ENCODE measurements around the gene IRAG1. TPM values are rescaled to one million over a fixed set of nuclear protein-coding genes. Genes with fewer than 3 reads are reported as not detected.

Gene IRAG1
- total RNA-seq, 2 experiments from 2014 or later: not detected

DNA sequence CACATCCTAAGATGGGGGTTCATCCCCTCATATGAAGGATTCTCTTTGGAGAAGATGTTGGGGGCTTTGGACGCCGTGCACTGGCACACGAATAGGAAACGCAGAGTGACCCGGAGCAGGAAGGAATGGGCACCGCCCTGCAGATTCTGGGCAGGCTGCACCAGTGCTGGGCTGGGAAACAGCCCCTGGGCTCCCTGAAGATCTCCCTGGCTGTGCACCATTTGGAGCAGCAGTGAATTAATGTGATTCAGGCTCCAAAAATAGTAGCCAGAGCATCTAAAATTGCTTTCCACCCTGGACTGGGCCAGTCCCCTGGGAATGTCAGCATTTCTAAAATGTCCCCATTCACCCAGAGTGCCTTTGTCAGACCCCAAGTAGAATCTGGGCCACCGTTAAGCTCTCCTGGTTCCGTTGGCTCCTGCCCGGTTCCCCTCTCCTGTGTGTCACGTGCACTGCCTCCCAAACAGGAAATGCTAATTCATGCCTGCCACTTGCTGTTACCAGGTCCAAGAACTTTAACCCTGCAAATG lies 18.6 kb downstream of the IRAG1 start:
- no peaks in the 10 kb centered on the region for H4K20me1 ChIP-seq (ENCODE audit: insufficient read depth, low read length)
- H2AFZ ChIP-seq (ENCODE audit: low read length): no peak overlapping the region
- no peak for DNase-seq (ENCODE audit: low spot score)
- no peak overlapping the region for H3K4me2 ChIP-seq (ENCODE audit: low read length)
- ChIA-PET POLR2A (no interaction called here), CTCF (ENCODE audit: unreplicated experiment) (no interaction called here)
- intact Hi-C loops (cut with micrococcal nuclease; ENCODE audit: unreplicated experiment): no loop called here
- no peak for TF ChIP-seq EZH2phosphoT487 (IDR thresholded peaks at IDR 0.05; ENCODE audit: borderline replicate concordance, low read depth, low read length)
- TF ChIP-seq, protein P1, sequence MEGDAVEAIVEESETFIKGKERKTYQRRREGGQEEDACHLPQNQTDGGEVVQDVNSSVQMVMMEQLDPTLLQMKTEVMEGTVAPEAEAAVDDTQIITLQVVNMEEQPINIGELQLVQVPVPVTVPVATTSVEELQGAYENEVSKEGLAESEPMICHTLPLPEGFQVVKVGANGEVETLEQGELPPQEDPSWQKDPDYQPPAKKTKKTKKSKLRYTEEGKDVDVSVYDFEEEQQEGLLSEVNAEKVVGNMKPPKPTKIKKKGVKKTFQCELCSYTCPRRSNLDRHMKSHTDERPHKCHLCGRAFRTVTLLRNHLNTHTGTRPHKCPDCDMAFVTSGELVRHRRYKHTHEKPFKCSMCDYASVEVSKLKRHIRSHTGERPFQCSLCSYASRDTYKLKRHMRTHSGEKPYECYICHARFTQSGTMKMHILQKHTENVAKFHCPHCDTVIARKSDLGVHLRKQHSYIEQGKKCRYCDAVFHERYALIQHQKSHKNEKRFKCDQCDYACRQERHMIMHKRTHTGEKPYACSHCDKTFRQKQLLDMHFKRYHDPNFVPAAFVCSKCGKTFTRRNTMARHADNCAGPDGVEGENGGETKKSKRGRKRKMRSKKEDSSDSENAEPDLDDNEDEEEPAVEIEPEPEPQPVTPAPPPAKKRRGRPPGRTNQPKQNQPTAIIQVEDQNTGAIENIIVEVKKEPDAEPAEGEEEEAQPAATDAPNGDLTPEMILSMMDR (conservative IDR thresholded peaks at IDR 0.05; ENCODE audit: low read length): no peak
- no peaks in the 10 kb centered on the region for H3K4me1 ChIP-seq (ENCODE audit: insufficient read depth, low read length, poor library complexity, severe bottlenecking)
- no peak overlapping the region for H3K27ac ChIP-seq (ENCODE audit: low read depth, low read length, poor library complexity, severe bottlenecking)
- H3K79me2 ChIP-seq (ENCODE audit: insufficient read depth, low read depth, low read length): no peaks in the 10 kb centered on the region
- no peaks in the 10 kb centered on the region for H3K9me3 ChIP-seq (ENCODE audit: low read length)
- no peaks in the 10 kb centered on the region for H3K9me2 ChIP-seq (ENCODE audit: insufficient read depth, low read length)
- no peaks in the 10 kb centered on the region for H3K36me3 ChIP-seq (ENCODE audit: insufficient read depth, low read length)
- H3K4me3 ChIP-seq (ENCODE audit: low read depth, low read length, poor library complexity, severe bottlenecking): no peak overlapping the region
- BruUV-seq (replicated peaks): no TSS peak

DNA sequence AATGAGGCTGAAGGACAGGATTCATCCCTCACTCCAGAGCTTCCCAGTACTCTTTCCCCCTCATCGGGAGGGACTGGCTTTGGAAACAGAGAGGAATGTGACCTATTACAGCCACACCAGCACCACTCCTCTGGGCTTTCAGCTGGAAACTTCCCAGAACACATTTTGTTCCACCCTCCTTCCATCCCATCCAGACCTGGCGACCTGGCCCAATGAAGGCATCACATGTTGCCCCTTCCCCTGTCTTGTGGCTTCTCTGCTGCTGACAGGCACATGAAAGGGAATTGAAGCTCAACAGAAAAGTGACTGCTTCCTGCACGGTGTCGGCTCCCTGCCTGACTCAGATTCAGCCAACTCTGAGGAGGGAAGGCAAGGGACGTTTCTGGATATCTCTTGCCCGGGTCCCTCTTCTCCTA lies 19.1 kb downstream of the IRAG1 start:
- no peak overlapping the region for H2AFZ ChIP-seq (ENCODE audit: low read length)

GRCh38 chr11:10673501-10674062 lies 20.0 kb downstream of the IRAG1 start:
- DNase-seq (ENCODE audit: low spot score): no peak
- no peaks in the 10 kb centered on the region for H4K20me1 ChIP-seq (ENCODE audit: insufficient read depth, low read length)
- no peaks in the 10 kb centered on the region for H3K36me3 ChIP-seq (ENCODE audit: insufficient read depth, low read length)
- intact Hi-C loops (cut with micrococcal nuclease; ENCODE audit: unreplicated experiment): no loop called here
- no peaks in the 10 kb centered on the region for H3K4me1 ChIP-seq (ENCODE audit: insufficient read depth, low read length, poor library complexity, severe bottlenecking)
- CTCF ChIA-PET (ENCODE audit: unreplicated experiment): no interaction called here
- H3K79me2 ChIP-seq (ENCODE audit: insufficient read depth, low read depth, low read length): no peaks in the 10 kb centered on the region
- H2AFZ ChIP-seq (ENCODE audit: low read length): no peak overlapping the region
- POLR2A ChIA-PET: interaction anchor here (0.6 to 0.7 kb wide), 2 partner anchors 63 to 95 kb away, joined by 3 read pairs; no protein-coding TSS in a partner anchor
- TF ChIP-seq, protein P1 (conservative IDR thresholded peaks at IDR 0.05; ENCODE audit: low read length): no peak
- TF ChIP-seq EZH2phosphoT487 (IDR thresholded peaks at IDR 0.05; ENCODE audit: borderline replicate concordance, low read depth, low read length): no peak
- H3K4me2 ChIP-seq (ENCODE audit: low read length): no peak overlapping the region
- no TSS peak for BruUV-seq (replicated peaks)
- H3K4me3 ChIP-seq (ENCODE audit: low read depth, low read length, poor library complexity, severe bottlenecking): no peak overlapping the region
- H3K9me3 ChIP-seq (ENCODE audit: low read length): no peaks in the 10 kb centered on the region
- H3K9me2 ChIP-seq (ENCODE audit: insufficient read depth, low read length): no peaks in the 10 kb centered on the region
- H3K27ac ChIP-seq (ENCODE audit: low read depth, low read length, poor library complexity, severe bottlenecking): no peak overlapping the region

More for the DNA sequence above, 19.1 kb downstream of the IRAG1 start:
- POLR2A ChIA-PET: no interaction called here
- no peaks in the 10 kb centered on the region for H3K36me3 ChIP-seq (ENCODE audit: insufficient read depth, low read length)
- H3K4me1 ChIP-seq (ENCODE audit: insufficient read depth, low read length, poor library complexity, severe bottlenecking): no peaks in the 10 kb centered on the region
- H3K9me2 ChIP-seq (ENCODE audit: insufficient read depth, low read length): no peaks in the 10 kb centered on the region
- BruUV-seq (replicated peaks): no TSS peak
- H3K4me3 ChIP-seq (ENCODE audit: low read depth, low read length, poor library complexity, severe bottlenecking): no peak overlapping the region
- H3K9me3 ChIP-seq (ENCODE audit: low read length): no peaks in the 10 kb centered on the region
- TF ChIP-seq, protein P1 (conservative IDR thresholded peaks at IDR 0.05; ENCODE audit: low read length): no peak
- TF ChIP-seq EZH2phosphoT487 (IDR thresholded peaks at IDR 0.05; ENCODE audit: borderline replicate concordance, low read depth, low read length): no peak
- no peak for DNase-seq (ENCODE audit: low spot score)
- intact Hi-C loops (cut with micrococcal nuclease; ENCODE audit: unreplicated experiment): no loop called here
- no peak overlapping the region for H3K4me2 ChIP-seq (ENCODE audit: low read length)
- H3K27ac ChIP-seq (ENCODE audit: low read depth, low read length, poor library complexity, severe bottlenecking): no peak overlapping the region
- CTCF ChIA-PET (ENCODE audit: unreplicated experiment): no interaction called here
- H4K20me1 ChIP-seq (ENCODE audit: insufficient read depth, low read length): no peaks in the 10 kb centered on the region
- no peaks in the 10 kb centered on the region for H3K79me2 ChIP-seq (ENCODE audit: insufficient read depth, low read depth, low read length)

Data from OCI-LY7 (cell line).